Activated naive CD8-positive, alpha-beta T cell treated with anti-CD3 and anti-CD28 coated beads for 36 hours (primary cell): ENCODE measurements around the gene ADGRG3. TPM values are rescaled to one million over a fixed set of nuclear protein-coding genes. Genes with fewer than 3 reads are reported as not detected.
A peak's percentile ranks its signal among the peaks of the same experiment; 100 is the strongest.

Source experiments
- DNase-seq: peaks from one replicate; pipeline ENCODE4 v3.0.0; 2021
- H3K27ac Mint-ChIP-seq: one replicate; pipeline ENCODE4 v1.8.0; 2022; ENCODE audit warnings: mild to moderate bottlenecking, moderate library complexity, mixed read lengths
- H3K27me3 Mint-ChIP-seq: one replicate; pipeline ENCODE4 v1.8.0; 2022; ENCODE audit warnings: mild to moderate bottlenecking, mixed read lengths
- H3K36me3 Mint-ChIP-seq: one replicate; pipeline ENCODE4 v1.8.0; 2021; ENCODE audit warnings: mild to moderate bottlenecking, mixed read lengths
- H3K4me1 Mint-ChIP-seq: one replicate; pipeline ENCODE4 v1.8.0; 2021; ENCODE audit warnings: mixed read lengths
- H3K4me3 Mint-ChIP-seq: one replicate; pipeline ENCODE4 v1.8.0; 2022; ENCODE audit warnings: mild to moderate bottlenecking, moderate library complexity, mixed read lengths
- H3K9me3 Mint-ChIP-seq: one replicate; pipeline ENCODE4 v1.8.0; 2022; ENCODE audit warnings: mixed read lengths
- total RNA-seq, 2 experiments: library from RNA; stranded (reverse); gene quantifications; one replicate each; pipeline ENCODE4 v1.2.3, GENCODE V29; 2021

The ADGRG3 gene
- total RNA-seq, 2 experiments from 2014 or later = not detected

DNA sequence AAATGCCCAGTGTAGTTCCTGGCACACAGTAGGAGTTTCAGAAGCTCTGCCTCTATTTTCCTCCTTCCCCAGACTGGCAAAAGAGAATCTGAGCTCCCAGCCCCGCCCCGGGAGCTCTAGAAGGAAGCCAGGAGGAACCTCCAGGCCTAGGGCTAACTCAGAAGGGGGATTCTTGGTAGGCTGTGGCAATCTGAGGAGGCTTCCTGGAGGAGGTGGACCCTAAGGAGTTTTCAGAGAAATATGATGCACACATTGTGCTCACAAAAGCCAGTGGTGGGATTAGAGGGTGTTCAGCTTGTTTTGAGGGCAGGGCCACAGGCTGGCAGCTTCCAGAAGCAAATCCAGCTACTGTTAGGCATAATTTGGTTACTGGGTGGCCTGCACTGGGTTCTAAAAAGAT, 29.7 kb upstream of the ADGRG3 start:
- no peaks in the 10 kb centered on the region for H3K9me3 Mint-ChIP-seq

GRCh38 chr16:57639172-57639887, 28.8 kb upstream of the ADGRG3 start:
- peaks cover 9% of the 10 kb centered on the region for H3K27me3 Mint-ChIP-seq
- no peaks in the 10 kb centered on the region for H3K36me3 Mint-ChIP-seq
- peak; percentile 46 for DNase-seq
- no peaks in the 10 kb centered on the region for H3K4me1 Mint-ChIP-seq
- no peak overlapping the region for H3K4me3 Mint-ChIP-seq
- H3K27ac Mint-ChIP-seq = no peak overlapping the region
- no peaks in the 10 kb centered on the region for H3K9me3 Mint-ChIP-seq

More for the DNA sequence above, 29.7 kb upstream of the ADGRG3 start:
- H3K27me3 Mint-ChIP-seq = peaks cover 9% of the 10 kb centered on the region
- no peak overlapping the region for H3K4me3 Mint-ChIP-seq
- no peak overlapping the region for H3K27ac Mint-ChIP-seq
- H3K4me1 Mint-ChIP-seq = no peaks in the 10 kb centered on the region
- H3K36me3 Mint-ChIP-seq = no peaks in the 10 kb centered on the region
- DNase-seq = no peak

- no peak overlapping the region for H3K27ac Mint-ChIP-seq
- no peaks in the 10 kb centered on the region for H3K9me3 Mint-ChIP-seq
- H3K4me1 Mint-ChIP-seq = no peaks in the 10 kb centered on the region
Measured at GRCh38 chr16:57640185-57640584, 27.9 kb upstream of the ADGRG3 start.

GRCh38 chr16:57640612-57641011, 27.5 kb upstream of the ADGRG3 start:
- Mint-ChIP-seq H3K27me3 (peaks cover 9% of the 10 kb centered on the region), H3K4me1 (no peaks in the 10 kb centered on the region), H3K36me3 (no peaks in the 10 kb centered on the region), H3K4me3 (no peak overlapping the region), H3K27ac (no peak overlapping the region), H3K9me3 (no peaks in the 10 kb centered on the region)
- no peak for DNase-seq

More at GRCh38 chr16:57640185-57640584, 27.9 kb upstream of the ADGRG3 start:
- DNase-seq = no peak
- no peak overlapping the region for H3K4me3 Mint-ChIP-seq
- no peaks in the 10 kb centered on the region for H3K36me3 Mint-ChIP-seq
- H3K27me3 Mint-ChIP-seq = peaks cover 9% of the 10 kb centered on the region

DNA sequence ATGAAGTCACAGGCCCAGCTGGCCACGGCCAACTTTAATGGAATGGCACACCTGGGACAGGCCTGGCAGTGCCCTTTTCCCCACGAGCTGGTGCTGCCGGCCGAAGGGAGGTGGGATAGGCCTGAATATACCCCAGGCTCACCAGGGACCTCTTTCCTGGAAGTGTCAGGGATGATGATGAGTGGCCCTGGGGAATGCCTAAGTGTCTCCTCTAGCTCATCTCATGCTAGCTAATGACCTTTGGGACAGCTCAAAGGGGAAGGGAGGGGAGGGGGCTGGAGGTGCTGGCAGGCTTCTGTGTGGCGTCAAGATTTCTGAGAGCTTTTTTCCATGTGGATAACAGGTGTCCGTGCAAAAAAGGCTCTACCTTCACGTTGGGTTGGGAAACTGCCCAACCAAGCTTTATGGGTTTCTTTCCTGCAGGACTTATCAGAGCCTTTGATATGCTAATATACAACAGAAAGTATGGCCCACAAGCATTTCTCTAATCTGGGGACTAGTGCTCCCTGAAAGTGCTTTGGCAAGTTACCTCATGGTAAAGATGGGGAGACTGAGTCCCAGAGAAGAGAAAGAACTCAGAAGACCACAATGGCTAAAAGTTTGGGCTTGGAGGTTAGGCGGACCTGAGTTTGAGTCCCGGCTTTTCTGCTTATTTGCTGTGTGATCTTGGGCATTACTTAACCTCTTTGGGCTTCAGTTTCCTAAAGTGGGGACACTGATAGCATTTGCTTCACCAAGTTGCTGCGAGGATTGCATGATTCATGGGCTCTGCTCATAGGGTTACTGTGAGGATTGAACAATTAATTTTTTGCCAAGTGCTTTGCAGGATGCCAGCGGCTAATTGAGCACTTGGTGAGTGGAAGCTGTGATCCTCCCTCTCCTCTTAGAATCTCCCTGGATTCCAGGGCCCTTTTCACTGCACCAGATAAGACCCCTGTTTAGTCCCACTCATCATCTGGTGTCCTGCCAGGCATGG, 25.7 kb upstream of the ADGRG3 start:
- Mint-ChIP-seq H3K27me3 (peaks cover 9% of the 10 kb centered on the region), H3K4me1 (peaks cover 8% of the 10 kb centered on the region), H3K4me3 (no peak overlapping the region), H3K36me3 (no peaks in the 10 kb centered on the region), H3K27ac (no peak overlapping the region), H3K9me3 (no peaks in the 10 kb centered on the region)
- no peak for DNase-seq

DNA sequence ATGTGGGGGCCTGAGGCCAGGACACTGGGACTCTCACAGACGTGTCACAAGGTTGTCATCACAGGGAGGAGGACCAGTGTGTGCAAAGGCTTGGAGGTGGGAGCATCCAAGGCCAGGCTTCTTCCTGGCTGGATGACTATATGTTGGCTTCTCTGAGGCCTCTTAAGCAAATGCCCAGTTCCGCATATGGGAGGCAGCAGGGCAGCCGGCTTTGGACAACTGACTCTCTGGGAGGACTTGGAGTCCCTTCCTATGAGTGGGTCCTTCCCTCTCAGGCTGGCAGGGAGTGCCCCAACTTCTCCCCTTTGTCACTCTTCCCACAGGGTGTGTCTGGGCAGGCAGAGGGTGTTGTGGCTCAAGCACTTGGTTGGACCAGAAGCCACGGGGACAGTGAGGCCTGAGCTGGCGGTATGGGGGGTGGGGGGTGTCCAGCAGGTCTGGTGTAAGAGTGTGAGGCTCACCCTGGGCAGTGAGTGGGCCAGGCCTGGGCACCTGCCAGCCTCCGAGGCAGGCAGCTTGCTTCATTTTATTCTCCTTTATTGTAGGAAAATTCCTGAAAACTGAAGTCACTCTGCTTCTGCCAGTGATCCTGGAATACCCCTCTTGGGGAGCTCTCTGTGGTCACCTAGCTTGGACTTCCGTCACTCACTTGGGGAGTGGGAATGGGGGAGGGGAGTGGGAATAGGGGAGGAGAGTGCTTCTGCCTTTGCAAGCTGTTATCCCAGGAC, 24.8 kb upstream of the ADGRG3 start:
- H3K4me1 Mint-ChIP-seq = peaks cover 17% of the 10 kb centered on the region
- no peak for DNase-seq
- H3K9me3 Mint-ChIP-seq = no peaks in the 10 kb centered on the region
- H3K27me3 Mint-ChIP-seq = peaks cover 9% of the 10 kb centered on the region
- no peaks in the 10 kb centered on the region for H3K36me3 Mint-ChIP-seq
- no peak overlapping the region for H3K27ac Mint-ChIP-seq
- H3K4me3 Mint-ChIP-seq = no peak overlapping the region

GRCh38 chr16:57643910-57644309, 24.2 kb upstream of the ADGRG3 start:
- Mint-ChIP-seq H3K4me3 (no peak overlapping the region), H3K27ac (no peak overlapping the region), H3K27me3 (peaks cover 9% of the 10 kb centered on the region), H3K36me3 (no peaks in the 10 kb centered on the region), H3K9me3 (no peaks in the 10 kb centered on the region), H3K4me1 (peaks cover 22% of the 10 kb centered on the region)
- DNase-seq = no peak

DNA sequence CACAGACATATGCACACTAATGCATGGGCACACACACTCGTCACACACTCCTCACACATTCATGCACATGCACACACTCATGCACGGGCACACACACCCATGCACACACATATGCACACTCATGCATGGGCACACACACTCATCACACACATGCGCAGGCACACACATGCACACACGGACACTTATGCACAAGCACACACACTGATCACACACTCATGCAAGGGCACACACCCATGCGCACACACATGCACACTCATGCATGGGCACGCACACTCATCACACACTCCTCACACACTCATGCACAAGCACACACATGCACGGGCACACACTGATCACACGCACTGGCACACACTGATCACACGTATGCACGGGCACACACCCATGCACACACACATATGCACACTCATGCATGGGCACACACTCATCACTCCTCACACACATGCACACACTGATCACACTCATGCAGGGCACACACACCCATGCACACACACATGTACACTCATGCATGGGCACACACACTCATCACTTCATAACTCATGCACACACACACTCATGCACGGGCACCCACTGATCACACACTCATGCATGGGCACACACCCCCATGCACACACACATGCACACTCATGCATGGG, 23.6 kb upstream of the ADGRG3 start:
- Mint-ChIP-seq H3K4me3 (no peak overlapping the region), H3K27ac (no peak overlapping the region), H3K27me3 (peaks cover 4% of the 10 kb centered on the region), H3K4me1 (peaks cover 26% of the 10 kb centered on the region), H3K36me3 (no peaks in the 10 kb centered on the region), H3K9me3 (no peaks in the 10 kb centered on the region)
- DNase-seq = no peak

- Mint-ChIP-seq H3K4me3 (no peak overlapping the region), H3K27me3 (no peaks in the 10 kb centered on the region), H3K36me3 (no peaks in the 10 kb centered on the region), H3K27ac (no peak overlapping the region), H3K9me3 (no peaks in the 10 kb centered on the region), H3K4me1 (peaks cover 26% of the 10 kb centered on the region)
- no peak for DNase-seq
Measured at GRCh38 chr16:57645169-57645568, 22.9 kb upstream of the ADGRG3 start.

DNA sequence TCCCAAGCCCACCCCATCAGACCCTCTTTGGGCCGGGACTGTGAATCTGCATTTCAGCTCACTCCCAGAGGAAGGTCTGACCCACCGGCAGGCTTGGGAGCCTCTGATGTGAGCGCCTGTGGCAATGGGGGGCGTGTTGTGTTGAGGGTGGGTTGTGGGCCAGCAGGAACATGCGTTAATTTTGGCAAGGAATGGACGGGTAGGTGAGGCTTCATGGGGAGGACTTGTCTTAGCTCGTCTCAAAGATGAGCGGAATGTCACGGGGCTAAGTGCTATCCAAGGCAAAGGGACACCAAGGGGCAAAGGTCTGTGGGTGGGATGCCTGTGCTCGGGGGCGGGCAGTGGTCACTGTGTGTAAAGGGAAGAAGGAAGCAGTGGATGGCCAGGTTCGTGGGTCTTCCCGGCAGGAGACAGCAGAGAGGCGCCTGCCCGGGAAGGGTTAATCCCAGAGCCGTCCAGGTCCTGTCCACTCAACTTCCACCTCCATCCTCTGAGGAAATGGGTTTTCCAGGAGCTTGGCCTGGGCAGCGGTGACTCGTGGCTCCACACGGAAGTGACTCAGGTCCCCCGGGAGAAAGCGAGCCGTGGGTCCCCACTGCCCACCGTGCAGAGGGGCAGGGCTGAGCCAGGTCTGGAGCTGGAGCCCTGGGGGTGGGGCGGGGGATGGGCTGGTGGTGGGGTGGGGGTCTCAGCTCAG, 22.3 kb upstream of the ADGRG3 start:
- H3K27ac Mint-ChIP-seq = no peak overlapping the region
- H3K36me3 Mint-ChIP-seq = no peaks in the 10 kb centered on the region
- H3K9me3 Mint-ChIP-seq = no peaks in the 10 kb centered on the region
- no peak overlapping the region for H3K4me3 Mint-ChIP-seq
- H3K27me3 Mint-ChIP-seq = no peaks in the 10 kb centered on the region
- no peak for DNase-seq
- peaks cover 26% of the 10 kb centered on the region for H3K4me1 Mint-ChIP-seq

DNA sequence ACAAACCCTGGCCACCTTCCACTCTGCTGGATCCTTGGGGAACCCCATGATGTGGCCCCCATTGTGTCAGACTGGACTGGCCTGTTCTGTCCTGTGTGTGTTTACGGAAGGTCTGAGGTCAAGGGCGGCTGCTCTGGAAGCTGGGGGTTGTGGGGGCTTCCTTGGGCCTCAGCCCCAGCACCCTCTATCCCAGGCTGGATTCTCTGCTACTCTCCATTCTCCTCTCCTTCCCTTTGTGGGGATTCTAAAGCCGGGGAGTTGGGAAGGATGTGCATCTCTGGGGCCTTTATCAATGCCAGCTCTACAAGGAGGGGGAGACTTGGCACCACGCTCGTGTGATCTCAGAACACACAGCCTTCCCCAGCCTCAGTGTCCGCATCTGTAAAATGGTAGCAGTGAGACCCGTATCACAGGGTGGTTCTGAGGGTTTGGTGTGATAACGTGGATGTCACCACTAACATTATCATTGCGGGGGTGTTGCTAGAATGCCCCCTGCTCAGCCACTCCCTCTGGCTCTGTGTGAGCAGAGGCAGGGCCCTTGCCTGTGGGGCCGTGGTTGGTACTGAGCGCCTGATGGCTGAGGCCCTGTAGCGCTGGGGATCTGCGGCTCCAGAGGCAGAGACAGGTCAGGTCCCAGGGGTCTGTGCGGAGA, 21.6 kb upstream of the ADGRG3 start:
- DNase-seq = peak; percentile 32
- Mint-ChIP-seq H3K4me1 (peaks cover 26% of the 10 kb centered on the region), H3K4me3 (no peak overlapping the region)

GRCh38 chr16:57647136-57647875, 20.8 kb upstream of the ADGRG3 start:
- no peaks in the 10 kb centered on the region for H3K27me3 Mint-ChIP-seq
- H3K36me3 Mint-ChIP-seq = no peaks in the 10 kb centered on the region
- H3K9me3 Mint-ChIP-seq = no peaks in the 10 kb centered on the region
- peak; percentile 42 for DNase-seq
- H3K27ac Mint-ChIP-seq = peak overlapping the region; percentile 81
- no peak overlapping the region for H3K4me3 Mint-ChIP-seq
- peaks cover 31% of the 10 kb centered on the region for H3K4me1 Mint-ChIP-seq

More for the DNA sequence above, 21.6 kb upstream of the ADGRG3 start:
- Mint-ChIP-seq H3K9me3 (no peaks in the 10 kb centered on the region), H3K36me3 (no peaks in the 10 kb centered on the region), H3K27me3 (no peaks in the 10 kb centered on the region), H3K27ac (peak overlapping the region; percentile 38)

DNA sequence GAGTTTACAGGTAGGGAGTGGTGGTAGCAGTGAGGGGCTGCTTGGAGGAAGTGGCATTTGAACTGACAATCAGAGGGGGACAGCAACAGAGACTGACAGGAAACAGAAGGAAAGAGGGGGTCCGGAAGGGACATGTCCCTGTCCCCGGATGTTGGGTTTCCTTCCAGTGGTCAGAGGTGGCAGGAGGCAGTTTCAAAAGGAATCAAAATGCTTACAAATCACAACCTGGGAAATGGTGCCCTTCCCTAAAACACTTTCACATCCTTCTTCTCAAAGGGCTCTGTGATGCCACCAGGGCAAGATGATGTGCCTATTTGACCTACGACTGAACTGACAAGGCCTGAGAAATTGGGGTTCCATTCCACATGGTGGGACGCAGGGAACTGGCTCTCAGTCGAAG, 20.0 kb upstream of the ADGRG3 start:
- H3K27me3 Mint-ChIP-seq = no peaks in the 10 kb centered on the region
- peaks cover 31% of the 10 kb centered on the region for H3K4me1 Mint-ChIP-seq
- DNase-seq = peak; percentile 17
- no peaks in the 10 kb centered on the region for H3K36me3 Mint-ChIP-seq
- peak overlapping the region; percentile 81 for H3K27ac Mint-ChIP-seq
- H3K9me3 Mint-ChIP-seq = no peaks in the 10 kb centered on the region
- H3K4me3 Mint-ChIP-seq = peak overlapping the region; percentile 23
